ENCODE measurements around the gene PRKCZ.

PRKCZ gene

GRCh38 chr1:2229911-2230731, 179.9 kb downstream of the PRKCZ start:
- H3K4me2 ChIP-seq = peak overlapping the region; percentile 96 to 100 (median 100)
- peaks cover 0 to 36% (median 31%) of the 10 kb centered on the region in 11 experiments; a peak in 17 of 22 replicates for H3K27me3 ChIP-seq
- peak overlapping the region; percentile 59 to 98 (median 88) for H3K4me3 ChIP-seq
- TF ChIP-seq Cebpa-rat (IDR thresholded peaks at IDR 0.05) = no peak
- H3K9me3 ChIP-seq (replicated peaks in 1 of 11) = no peaks in the 10 kb centered on the region
- H3K36me3 ChIP-seq = peaks cover 0 to 39% (median 18%) of the 10 kb centered on the region in 11 experiments; a peak in 10 of 22 replicates
- peak overlapping the region; percentile 11 to 97 (median 80); a peak in 20 of 22 replicates for H3K27ac ChIP-seq
- H4K20me1 ChIP-seq = peaks cover 59 to 75% (median 65%) of the 10 kb centered on the region in 11 experiments
- H3K4me1 ChIP-seq = peaks cover 71 to 81% (median 78%) of the 10 kb centered on the region in 10 experiments
- peak overlapping the region; percentile 78 to 92 (median 87) for H3K9ac ChIP-seq

GRCh38 chr1:2230781-2231531, 180.7 kb downstream of the PRKCZ start:
- peaks cover 0 to 34% (median 30%) of the 10 kb centered on the region in 11 experiments; a peak in 17 of 22 replicates for H3K27me3 ChIP-seq
- H3K4me2 ChIP-seq = peak overlapping the region; percentile 96 to 100 (median 100)
- peaks cover 71 to 87% (median 80%) of the 10 kb centered on the region in 10 experiments for H3K4me1 ChIP-seq
- no peak for TF ChIP-seq Cebpa-rat (IDR thresholded peaks at IDR 0.05)
- no peaks in the 10 kb centered on the region for H3K9me3 ChIP-seq (replicated peaks in 1 of 11)
- peak overlapping the region; percentile 13 to 97 (median 93); a peak in 18 of 22 replicates for H3K27ac ChIP-seq
- H3K4me3 ChIP-seq = peak overlapping the region; percentile 59 to 98 (median 88)
- H4K20me1 ChIP-seq = peaks cover 68 to 83% (median 73%) of the 10 kb centered on the region in 11 experiments
- peaks cover 0 to 44% (median 18%) of the 10 kb centered on the region in 11 experiments; a peak in 11 of 22 replicates for H3K36me3 ChIP-seq
- H3K9ac ChIP-seq = peak overlapping the region; percentile 78 to 92 (median 87)

DNA sequence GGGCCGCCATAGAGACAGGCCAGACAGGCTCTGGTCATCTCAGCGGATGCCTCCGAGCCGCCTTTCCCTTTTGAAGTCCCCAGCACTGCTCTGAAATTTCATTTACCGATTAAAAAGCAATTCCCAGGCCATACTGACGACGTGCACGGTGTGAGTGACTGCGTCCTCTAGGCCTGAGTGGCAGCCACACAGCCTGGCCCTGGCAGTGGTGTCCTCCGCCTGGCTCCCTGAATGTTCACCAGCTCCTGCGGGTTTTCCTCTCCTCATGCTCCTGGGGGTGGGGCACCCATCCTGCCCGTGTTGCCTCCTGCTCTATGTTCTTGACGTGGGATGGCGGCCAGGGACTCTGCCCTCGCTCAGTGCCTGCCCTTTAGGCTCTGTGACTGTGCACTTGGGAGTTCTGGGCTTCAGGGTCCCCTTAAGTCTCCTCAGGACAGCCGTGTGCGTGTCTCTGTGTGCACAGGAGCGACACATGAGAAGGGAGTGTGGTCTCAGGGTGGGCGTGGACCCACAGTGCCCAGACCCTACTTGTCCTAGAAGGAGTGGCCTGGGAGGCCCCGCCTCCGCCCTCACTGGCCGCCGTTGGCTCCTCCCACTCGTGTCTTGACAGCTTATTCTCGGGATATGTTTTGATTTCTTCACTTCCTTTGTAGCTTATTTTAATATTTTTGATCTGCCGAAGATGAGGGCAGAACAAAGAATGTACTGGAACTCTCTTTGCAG, 181.5 kb downstream of the PRKCZ start:
- H4K20me1 ChIP-seq = peaks cover 75 to 87% (median 81%) of the 10 kb centered on the region in 11 experiments
- H3K27me3 ChIP-seq = peaks cover 0 to 26% (median 23%) of the 10 kb centered on the region in 11 experiments; a peak in 17 of 22 replicates
- H3K4me2 ChIP-seq = peak overlapping the region; percentile 96 to 100 (median 100)
- TF ChIP-seq Cebpa-rat (IDR thresholded peaks at IDR 0.05) = no peak
- peak overlapping the region; percentile 78 to 92 (median 87) for H3K9ac ChIP-seq
- H3K4me3 ChIP-seq = peak overlapping the region; percentile 59 to 98 (median 88)
- peak overlapping the region; percentile 13 to 97 (median 93); a peak in 20 of 22 replicates for H3K27ac ChIP-seq
- no peaks in the 10 kb centered on the region for H3K9me3 ChIP-seq (replicated peaks in 1 of 11)
- peaks cover 71 to 87% (median 81%) of the 10 kb centered on the region in 10 experiments for H3K4me1 ChIP-seq
- H3K36me3 ChIP-seq = peaks cover 0 to 48% (median 18%) of the 10 kb centered on the region in 11 experiments; a peak in 13 of 22 replicates

GRCh38 chr1:2232255-2232915, 182.2 kb downstream of the PRKCZ start:
- Histone ChIP-seq H3K36me3 (peaks cover 0 to 55% (median 18%) of the 10 kb centered on the region in 11 experiments; a peak in 13 of 22 replicates), H3K9me3 (replicated peaks in 1 of 11) (no peaks in the 10 kb centered on the region), H3K27ac (peak overlapping the region in 10 of 11 experiments; percentile 23 to 97 (median 93); a peak in 19 of 22 replicates), H4K20me1 (peaks cover 82 to 89% (median 88%) of the 10 kb centered on the region in 11 experiments), H3K27me3 (peaks cover 0 to 19% (median 16%) of the 10 kb centered on the region in 11 experiments; a peak in 10 of 22 replicates), H3K4me1 (peaks cover 72 to 87% (median 81%) of the 10 kb centered on the region in 10 experiments), H3K4me2 (peak overlapping the region; percentile 96 to 100 (median 100)), H3K9ac (peak overlapping the region; percentile 78 to 92 (median 87)), H3K4me3 (peak overlapping the region in 9 of 10 experiments; percentile 79 to 98 (median 89); a peak in 18 of 20 replicates)
- TF ChIP-seq Cebpa-rat (IDR thresholded peaks at IDR 0.05) = no peak

DNA sequence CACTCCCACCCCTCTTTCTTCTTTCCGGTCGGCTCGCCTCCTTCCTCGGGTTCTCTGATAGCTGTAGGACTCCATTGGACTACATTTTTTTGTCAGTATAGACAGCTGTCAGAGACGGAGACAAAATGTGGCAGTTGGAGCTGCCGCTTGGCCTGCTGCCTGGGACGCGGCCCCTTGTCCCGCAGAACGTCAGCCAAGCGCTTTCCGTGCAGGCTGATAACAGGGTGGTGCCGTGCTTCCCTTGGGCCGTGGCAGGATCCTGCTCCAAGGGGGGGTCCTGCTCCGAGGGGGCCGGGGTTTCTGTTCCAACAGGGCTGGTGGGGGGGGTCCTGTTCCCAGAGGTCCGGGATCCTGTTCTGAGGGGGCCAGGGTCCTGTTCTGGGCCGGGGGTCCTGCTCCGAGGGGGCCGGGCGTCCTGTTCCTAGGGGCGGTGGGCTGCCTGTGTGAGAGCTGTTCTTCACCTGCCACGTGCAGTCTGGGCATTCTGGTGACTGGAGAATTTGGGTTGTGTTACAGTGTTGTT, 182.8 kb downstream of the PRKCZ start:
- Histone ChIP-seq H3K9ac (peak overlapping the region; percentile 78 to 92 (median 87)), H3K27me3 (peaks cover 0 to 19% (median 16%) of the 10 kb centered on the region in 11 experiments; a peak in 10 of 22 replicates), H3K4me3 (peak overlapping the region in 9 of 10 experiments; percentile 51 to 98 (median 89); a peak in 17 of 20 replicates), H3K4me1 (peaks cover 78 to 93% (median 87%) of the 10 kb centered on the region in 10 experiments), H4K20me1 (peaks cover 88 to 95% (median 94%) of the 10 kb centered on the region in 11 experiments), H3K36me3 (peaks cover 0 to 61% (median 18%) of the 10 kb centered on the region in 11 experiments; a peak in 13 of 22 replicates), H3K4me2 (peak overlapping the region; percentile 96 to 100 (median 100)), H3K9me3 (replicated peaks in 1 of 11) (no peaks in the 10 kb centered on the region), H3K27ac (peak overlapping the region in 10 of 11 experiments; percentile 77 to 97 (median 93); a peak in 20 of 22 replicates)
- no peak for TF ChIP-seq Cebpa-rat (IDR thresholded peaks at IDR 0.05)

GRCh38 chr1:2233468-2233867, 183.3 kb downstream of the PRKCZ start:
- Histone ChIP-seq H4K20me1 (peaks cover 93 to 100% (median 99%) of the 10 kb centered on the region in 11 experiments), H3K9ac (peak overlapping the region; percentile 78 to 92 (median 87)), H3K4me3 (peak overlapping the region in 9 of 10 experiments; percentile 51 to 98 (median 89); a peak in 18 of 20 replicates), H3K36me3 (peaks cover 0 to 66% (median 18%) of the 10 kb centered on the region in 11 experiments; a peak in 13 of 22 replicates), H3K4me2 (peak overlapping the region; percentile 96 to 100 (median 100)), H3K27ac (peak overlapping the region; percentile 53 to 97 (median 93); a peak in 21 of 22 replicates), H3K27me3 (peaks cover 0 to 19% (median 16%) of the 10 kb centered on the region in 11 experiments; a peak in 10 of 22 replicates), H3K9me3 (replicated peaks in 1 of 11) (no peaks in the 10 kb centered on the region), H3K4me1 (peaks cover 83 to 98% (median 92%) of the 10 kb centered on the region in 10 experiments)
- TF ChIP-seq Cebpa-rat (IDR thresholded peaks at IDR 0.05) = no peak
